Measurements from ENCODE around the gene NDUFV1.
"Not testable (repeated sequence)": the region's sequence is repeated elsewhere in the genome, so short reads cannot be mapped to it uniquely, and the experiment has no call there.

Gene NDUFV1

DNA sequence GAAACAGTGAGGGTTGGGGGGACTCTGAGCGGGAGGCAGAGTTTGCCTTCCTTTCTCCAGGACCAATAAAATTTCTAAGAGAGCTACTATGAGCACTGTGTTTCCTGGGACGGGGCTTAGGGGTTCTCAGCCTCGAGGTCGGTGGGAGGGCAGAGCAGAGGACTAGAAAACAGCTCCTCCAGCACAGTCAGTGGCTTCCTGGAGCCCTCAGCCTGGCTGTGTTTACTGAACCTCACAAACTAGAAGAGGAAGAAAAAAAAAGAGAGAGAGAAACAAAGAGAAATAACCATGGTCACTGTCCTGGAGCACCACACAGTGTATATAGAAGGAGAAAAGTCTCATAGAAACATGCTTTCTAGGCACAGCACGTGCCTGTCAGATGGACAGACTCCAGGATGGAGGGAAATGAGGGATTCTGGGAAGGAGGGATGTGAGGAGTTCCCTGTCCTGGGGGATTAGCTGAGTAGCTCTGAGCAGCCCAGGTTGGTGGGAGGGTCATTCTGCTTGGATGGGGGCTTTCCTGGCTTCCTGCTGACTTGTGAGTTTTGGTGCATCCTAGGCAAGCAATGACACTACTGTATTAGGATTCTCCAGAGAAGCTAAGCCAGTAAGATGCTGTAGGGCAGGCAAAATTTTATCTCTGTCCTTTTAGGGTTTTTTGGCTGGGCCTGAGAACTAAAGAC, 20.0 kb upstream of the NDUFV1 start:
- DNase-seq, result no peak

DNA sequence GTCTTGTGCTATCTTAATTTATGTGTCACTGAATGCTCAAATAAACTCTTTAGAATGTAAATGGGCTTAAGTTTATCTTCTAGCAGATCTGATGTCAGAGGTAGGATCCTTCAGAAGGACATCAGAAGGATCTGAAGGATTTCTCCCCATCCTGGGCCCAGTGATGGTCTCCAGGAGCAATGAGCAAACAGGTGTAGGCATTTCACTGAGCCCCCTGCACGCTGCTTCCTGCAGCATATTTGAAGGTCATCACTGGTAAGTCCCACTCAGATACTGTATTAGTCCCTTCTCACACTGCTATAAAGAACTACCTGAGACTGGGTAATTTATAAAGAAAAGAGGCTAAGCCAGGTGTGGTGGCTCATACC, 18.6 kb upstream of the NDUFV1 start:
- DNase-seq, result no peak

DNA sequence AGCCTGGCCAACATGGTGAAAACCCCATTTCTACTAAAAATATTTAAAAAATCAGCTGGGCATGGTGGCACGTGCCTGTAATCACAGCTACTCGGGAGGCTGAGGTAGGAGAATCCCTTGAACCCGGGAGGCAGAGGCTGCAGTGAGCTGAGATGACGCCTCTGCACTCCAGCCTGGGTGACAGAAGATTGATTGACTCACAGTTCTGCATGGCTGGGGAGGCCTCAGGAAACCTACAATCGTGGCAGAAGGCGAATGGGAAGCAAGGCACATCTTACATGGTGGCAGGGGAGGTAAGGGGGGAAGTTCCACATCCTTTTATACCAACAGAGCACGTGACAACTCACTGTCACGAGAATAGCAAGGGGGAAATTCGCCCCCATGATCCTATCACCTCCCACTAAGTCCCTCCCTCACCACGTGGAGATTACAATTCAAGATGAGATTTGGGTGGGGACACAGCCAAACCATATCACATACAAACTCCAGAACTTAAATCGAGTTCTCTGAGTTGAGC, 17.8 kb upstream of the NDUFV1 start:
- not testable (repeated sequence) for DNase-seq

DNA sequence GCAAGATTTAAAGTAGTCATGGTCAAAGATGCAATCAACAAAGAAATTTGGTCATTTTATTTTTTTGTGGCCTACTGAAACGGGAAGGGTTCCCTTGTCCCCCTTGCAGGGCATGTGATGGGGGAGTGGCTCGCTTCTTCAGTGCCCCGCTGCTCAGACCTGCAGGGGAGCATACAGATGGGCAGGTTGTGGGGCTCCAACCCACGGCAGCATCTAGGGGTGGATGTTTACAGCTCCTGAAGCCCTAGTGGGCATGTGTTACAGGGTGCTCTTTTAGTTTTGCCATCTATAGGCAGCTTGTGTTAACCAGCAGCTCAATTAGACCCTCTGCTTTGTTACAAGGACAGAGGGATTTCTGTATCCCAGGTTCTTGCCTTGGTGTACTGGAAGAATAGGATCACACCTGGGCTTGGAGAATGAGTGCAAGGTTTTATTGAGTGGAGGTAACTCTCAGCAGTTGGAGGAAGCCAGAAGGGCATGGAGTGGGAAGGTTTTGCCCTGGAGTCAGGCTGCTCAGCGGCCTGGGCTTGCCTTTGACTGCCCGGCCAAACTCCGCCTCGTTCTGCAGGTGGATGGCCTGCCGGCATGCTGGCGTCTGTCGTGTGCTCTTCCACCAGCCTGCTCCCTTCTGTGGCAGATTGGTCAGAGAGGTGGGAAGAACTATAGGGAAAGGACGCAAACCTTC, 13.7 kb upstream of the NDUFV1 start:
- DNase-seq, result no peak

DNA sequence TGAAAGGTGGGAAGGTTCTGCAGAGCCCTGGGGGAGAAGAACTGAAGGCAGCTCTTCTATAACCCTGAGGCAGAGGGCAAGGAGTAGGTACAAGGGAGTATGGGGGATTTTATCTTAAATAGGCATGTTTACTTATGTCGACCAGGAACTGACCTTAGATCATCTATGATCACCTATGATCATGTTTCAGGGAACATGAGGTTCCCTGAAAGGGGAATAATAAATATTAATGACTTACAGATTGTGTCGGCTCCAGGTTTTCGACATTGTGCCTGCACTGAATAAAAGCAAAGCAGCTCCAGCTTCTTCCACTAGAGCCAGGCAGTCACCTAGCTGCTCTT, 13.2 kb upstream of the NDUFV1 start:
- DNase-seq, result no peak

DNA sequence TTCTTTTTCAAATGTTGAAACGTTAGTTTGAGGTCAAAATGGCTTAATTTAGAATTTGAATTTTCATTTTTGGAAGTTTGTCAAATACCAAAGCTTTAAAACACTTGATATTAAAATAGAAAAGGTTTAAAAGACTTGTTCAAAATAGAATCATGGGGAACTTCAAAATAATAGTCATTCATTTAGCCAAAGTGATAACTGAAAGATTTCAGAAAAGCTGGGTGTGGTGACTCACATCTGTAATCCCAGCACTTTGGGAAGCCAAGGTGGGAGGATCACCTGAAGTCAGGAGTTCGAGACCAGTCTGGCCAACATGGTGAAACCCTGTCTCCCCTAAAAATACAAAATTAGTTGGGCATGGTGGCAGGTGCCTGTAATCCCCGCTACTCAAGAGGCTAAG, 12.3 kb upstream of the NDUFV1 start:
- DNase-seq, result no peak

DNA sequence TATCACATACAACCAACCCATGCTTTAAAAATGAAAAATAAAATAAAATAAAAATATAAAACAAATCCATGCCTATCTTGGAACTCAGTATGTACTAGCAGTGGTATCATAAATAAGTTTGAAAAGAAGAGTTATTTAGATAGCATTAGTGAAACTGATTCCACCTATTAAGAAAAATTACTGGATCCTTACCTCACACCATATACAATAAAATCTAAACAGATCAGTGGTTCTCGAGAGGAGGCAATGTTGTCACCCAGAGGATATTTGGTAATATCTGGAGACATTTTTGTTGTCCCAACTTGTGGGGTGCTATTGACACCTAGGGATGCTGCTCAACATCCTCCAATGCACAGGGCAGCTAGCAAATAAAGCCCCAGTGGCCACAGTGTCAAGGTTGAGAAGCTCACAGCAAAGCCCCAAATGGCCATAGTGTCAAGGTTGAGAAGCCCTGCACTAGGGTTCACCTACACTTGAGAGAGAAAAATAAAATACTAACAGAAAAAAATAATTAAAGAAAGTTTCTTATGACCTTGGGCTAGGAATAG, 9.9 kb upstream of the NDUFV1 start:
- no peak for DNase-seq

DNA sequence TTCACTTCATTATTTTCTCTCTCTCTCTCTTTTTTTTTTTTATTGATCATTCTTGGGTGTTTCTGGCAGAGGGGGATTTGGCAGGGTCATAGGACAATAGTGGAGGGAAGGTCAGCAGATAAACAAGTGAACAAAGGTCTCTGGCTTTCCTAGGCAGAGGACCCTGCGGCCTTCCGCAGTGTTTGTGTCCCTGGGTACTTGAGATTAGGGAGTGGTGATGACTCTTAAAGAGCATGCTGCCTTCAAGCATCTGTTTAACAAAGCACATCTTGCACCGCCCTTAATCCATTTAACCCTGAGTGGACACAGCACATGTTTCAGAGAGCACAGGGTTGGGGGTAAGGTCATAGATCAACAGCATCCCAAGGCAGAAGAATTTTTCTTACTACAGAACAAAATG, 9.3 kb upstream of the NDUFV1 start:
- not testable (repeated sequence) for DNase-seq

DNA sequence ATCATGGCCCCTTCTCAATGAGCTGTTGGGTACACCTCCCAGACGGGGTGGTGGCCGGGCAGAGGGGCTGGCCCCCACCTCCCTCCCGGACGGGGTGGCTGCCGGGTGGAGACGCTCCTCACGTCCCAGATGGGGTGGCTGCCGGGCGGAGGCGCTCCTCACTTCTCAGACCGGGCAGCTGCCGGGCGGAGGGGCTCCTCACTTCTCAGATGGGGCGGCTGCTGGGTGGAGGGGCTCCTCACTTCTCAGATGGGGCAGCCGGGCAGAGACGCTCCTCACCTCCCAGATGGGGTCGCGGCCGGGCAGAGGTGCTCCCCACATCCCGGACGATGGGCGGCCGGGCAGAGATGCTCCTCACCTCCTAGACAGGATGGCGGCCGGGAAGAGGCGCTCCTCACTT, 8.8 kb upstream of the NDUFV1 start:
- not testable (repeated sequence) for DNase-seq

DNA sequence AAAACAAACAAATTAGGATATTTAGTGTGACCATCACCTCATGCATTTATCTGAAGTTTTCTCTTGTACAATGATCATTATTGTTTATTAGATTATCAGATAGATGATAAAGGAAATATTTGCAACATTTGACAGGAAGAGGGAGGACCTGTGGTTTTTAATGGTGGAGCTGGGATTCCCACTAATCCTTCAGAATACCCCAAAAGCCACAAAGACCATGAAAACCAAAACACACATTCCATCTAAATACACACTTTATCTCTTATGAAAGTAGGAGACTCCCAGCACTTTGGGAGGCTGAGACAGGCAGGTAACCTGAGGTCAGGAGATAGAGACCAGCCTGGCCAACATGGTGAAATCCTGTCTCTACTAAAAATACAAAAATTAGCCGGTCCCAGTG, 7.6 kb upstream of the NDUFV1 start:
- DNase-seq, result no peak

DNA sequence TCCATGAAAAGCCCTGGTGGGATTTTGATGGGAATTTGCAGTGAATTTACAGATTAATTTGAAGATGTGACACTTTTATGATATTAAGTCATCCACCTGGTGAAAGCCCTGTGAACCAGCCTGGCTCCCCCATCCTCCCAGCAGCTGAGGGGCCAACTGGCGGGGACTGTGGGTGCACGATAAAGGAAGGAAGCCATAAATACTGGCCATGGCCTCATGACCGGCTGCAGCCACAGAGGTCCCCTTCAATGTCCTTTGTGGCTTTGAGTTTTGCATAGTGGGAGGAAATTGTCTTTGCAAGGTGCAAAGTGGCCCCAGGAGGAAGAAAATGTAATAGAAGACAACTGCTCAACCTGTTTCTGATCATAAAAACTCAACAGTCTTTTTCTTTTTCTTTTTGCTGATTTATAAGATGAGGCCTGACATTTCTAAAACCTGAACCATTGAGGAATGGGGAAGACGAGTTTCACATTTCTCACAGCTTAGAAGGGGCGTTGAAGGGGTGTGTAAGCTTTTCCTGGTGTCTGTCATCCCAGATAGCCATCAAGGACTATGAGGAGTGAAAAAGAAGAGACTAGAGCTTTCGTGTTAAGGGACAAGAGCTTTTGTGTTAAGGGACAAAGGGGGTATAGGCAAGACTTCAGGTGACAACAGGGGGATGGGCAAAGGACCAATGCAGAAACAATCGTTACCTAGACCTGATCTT, 6.3 kb upstream of the NDUFV1 start:
- DNase-seq, result no peak

DNA sequence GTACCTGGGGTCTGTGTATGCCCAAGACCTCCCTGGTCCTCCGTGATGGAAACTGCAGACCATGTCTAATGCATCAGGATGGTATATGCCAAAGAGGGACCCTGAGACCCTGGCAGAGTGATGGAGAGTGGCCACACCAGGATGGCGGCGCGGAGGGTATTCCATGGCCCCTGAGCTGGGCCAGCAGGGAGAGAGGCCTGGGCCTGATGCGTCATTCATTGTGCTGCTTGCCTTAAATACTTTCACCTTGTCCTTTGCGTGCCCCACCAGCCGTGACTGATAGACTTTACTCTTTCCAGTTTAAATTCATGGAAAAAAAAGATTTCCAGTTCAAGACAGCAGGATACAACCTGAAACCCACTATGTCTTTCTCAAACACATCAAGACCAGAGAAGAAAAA, 5.6 kb upstream of the NDUFV1 start:
- DNase-seq, result no peak

DNA sequence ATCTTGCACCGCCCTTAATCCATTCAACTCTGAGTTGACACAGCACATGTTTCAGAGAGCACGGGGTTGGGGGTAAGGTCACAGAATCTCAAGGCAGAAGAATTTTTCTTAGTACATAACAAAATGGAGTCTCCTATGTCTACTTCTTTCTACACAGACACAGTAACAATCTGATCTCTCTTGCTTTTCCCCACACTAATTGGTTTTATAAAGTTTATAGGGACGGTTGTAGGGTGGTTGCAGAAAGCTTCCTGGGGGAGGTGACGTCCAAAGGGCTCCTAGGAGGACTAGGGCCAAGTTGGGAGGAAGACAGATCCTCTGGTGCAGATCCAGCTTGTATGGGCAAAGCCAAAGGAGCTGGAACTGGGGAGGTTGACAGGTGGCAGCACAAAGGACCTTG, 2.6 kb upstream of the NDUFV1 start:
- not testable (repeated sequence) for DNase-seq

DNA sequence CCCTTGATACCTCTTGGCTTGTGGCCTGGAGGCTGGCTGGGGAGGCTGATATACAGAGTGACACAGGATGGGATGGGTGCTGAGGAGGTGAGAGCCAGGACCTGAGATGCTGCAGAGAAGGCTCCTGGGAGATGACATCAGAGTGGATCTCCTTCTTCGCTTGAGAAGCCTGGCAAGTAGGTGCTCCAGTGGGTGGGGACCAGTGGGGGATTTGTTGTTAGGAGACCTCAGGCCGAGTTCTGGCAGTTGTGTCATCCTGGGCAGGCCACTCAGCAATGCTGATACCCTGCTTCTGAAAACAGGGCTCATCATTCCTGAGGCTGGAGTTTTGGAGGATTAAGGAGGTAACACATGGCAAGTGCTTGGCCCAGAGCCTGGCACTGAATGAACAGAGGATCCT, 1.9 kb upstream of the NDUFV1 start:
- DNase-seq, result no peak

DNA sequence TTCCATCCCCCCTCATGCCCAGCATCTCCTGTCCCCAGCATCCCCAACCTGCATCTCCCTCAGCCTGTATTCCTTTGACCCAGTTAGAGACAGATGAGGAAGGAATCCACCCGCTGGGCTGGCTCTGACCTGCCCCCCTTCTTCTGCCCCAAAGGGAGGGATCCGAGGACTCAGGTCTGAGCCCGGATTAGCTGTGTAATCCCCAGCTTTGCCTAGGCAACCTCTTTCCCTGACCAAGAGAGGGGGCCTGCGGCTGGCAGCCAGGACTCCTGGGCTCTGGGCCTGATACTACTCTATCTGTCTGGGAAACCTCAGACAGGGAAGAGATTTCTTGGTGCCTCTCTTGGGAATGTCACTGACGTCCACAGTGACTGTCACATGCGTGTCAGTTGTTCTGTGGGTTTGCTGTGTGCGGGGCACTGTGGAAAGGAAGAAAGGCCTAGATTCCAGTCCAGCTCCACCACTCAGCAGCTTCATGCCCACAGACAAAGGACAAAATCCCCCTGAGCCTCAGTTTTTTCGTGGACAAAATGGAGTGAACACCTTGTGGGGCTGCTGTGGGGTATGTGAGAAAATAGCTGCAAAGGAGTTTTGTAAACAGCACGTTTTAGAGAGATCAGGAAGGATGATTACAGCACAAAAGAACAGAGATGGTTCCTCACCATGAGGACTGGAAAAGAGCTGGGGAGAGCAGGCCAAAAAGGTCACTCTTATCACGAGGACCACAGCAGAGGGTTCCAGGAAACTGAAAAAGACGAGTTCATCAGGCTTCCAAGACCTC, 1.3 kb upstream of the NDUFV1 start:
- DNase-seq, result no peak

DNA sequence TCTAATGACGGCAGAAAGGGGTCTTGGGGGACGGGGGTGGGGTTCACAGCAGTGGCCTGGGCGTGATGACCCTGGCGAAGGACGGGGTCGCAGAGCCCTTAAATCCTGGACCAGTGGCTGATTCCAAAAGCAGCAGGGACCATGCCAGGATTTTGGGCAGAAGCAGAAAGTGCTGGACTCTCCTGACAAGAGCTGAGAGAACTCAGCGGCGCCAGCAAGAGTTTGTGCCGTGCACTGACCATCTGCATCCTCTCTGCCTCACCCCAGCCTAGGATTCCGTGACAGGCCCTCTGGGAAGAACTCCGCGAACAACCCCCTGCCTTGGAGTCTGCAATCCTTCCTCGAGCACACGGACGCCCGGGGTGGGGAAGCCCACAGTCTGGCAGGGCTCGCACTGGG, 644 bp upstream of the NDUFV1 start:
- no peak for DNase-seq

DNA sequence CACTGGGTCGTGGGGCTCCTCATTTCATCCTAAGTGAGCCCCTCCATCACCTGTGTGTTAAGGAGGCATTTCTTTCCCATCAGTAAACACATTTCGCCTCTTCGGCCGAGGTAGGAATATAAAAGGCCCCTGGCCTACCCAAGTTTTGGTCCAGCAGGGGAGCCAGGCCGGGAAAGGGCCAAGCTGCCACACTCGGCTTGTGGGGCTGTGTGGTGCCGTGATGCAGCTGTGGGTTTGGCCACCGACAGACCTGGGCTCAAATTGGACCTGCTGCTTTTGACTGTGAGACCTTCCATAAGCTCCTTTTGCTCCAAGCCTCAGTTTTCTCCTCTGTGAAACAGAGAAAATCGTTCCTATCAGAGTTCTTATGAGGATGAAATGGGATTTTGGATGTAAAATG, 771 bp downstream of the NDUFV1 start:
- DNase-seq, result no peak

DNA sequence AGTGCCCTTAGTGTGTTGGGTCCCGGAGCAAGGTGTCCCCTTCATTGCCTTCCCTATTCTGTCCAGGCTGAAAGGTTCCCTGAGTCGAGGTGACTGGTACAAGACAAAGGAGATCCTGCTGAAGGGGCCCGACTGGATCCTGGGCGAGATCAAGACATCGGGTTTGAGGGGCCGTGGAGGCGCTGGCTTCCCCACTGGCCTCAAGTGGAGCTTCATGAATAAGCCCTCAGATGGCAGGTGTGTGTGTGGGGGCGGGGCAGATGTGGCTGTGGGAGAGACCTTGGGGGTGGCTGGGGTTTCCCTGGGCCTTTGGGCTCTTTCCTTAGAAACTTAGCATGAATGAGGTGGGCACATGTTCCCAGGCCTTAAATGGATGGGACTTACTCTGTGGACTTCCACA, 1.8 kb downstream of the NDUFV1 start:
- no peak for DNase-seq

DNA sequence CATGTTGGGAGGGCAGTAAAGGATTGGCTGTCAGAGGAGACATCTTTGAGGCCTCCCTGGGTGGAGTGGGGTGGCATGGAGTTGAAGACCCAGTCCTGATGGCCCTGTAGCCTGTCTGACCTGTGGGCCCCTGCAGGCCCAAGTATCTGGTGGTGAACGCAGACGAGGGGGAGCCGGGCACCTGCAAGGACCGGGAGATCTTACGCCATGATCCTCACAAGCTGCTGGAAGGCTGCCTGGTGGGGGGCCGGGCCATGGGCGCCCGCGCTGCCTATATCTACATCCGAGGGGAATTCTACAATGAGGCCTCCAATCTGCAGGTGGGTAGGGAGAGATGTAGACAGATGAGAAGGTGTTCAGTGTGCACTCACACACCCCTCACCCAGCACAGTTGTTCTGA, 2.6 kb downstream of the NDUFV1 start:
- DNase-seq, result no peak

DNA sequence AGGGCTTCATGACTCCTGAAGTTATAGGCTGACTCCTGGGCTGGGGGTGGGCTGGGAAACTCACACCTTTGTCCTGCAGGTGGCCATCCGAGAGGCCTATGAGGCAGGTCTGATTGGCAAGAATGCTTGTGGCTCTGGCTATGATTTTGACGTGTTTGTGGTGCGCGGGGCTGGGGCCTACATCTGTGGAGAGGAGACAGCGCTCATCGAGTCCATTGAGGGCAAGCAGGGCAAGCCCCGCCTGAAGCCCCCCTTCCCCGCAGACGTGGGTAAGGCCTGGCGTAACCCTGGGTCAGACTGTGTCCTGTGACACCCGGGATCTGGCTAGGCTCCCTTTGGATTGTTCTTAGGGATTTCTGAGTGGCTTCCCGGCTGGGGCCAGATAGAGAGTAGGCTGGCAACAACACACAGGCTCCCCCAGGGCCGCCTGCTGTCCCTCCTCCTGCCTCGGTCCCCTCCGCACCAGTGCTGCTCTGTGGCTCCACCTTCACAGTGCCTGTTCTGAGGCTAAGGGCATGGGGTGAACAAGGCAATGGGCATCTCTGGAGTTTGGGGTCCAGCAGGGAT, 3.6 kb downstream of the NDUFV1 start:
- no peak for DNase-seq

DNA sequence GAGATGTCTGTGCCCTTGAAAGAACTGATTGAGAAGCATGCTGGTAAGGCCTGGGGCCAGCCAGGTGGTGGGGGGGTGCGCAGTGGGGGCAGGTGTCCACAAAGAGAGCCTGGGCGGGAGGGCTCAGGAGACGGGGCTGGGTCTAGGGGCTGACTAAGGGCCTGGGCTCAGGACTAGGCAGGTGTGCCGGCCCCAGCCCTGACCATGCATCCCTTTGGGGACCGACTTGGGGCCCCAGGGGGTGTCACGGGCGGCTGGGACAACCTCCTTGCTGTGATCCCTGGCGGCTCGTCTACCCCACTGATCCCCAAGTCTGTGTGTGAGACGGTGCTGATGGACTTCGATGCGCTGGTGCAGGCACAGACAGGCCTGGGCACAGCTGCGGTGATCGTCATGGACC, 4.4 kb downstream of the NDUFV1 start:
- DNase-seq, result no peak

DNA sequence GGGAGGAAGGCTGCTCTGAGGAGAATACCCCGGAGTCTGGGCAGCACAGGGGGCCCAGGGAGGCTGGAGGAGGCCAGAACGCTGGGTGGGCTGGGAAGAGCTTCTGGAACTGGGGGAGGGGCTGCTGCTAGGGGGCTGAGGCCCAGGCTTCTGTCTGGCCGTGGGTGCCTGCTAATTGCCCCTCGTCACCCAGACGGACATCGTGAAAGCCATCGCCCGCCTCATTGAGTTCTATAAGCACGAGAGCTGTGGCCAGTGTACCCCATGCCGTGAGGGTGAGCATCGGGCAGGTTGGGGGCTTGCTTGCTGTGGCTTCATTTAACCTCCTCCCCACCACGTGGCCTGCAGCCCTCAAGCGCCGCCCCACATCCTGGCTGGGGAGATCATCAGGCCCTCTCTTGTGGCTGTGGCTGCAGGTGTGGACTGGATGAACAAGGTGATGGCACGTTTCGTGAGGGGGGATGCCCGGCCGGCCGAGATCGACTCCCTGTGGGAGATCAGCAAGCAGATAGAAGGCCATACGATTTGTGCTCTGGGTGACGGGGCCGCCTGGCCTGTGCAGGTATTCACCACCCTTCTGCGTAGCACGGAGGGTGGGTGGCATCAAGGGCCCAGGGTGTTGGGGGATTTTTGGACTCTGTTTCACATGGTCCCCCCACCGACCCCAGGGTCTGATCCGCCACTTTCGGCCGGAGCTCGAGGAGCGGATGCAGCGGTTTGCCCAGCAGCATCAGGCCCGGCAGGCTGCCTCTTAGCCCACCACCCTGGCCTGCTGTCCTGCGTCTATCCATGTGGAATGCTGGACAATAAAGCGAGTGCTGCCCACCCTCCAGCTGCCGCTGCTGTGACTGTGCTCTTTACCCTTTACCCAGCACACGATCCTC, 5.2 kb downstream of the NDUFV1 start:
- DNase-seq, result no peak

All from NCI-H2029 treated with DMSO at 0.1 percent for 48 hours (cell line).